Thyroid gland (tissue), 4 donors: Measurements from ENCODE around the gene INCENP.

Experiments used
- POLR2A ChIP-seq, 2 donors: fragments of 450-650 bp; IDR thresholded peaks; one replicate each; pipeline ENCODE4 v1.6.1; 2017; ENCODE audit warnings: antibody characterized with exemption in 2 of 2, mild to moderate bottlenecking in 2 of 2, moderate library complexity in 1 of 2
- TF ChIP-seq, protein P1 (sequence below), 6 experiments: fragments of 200-600 bp in 3 of 6; fragments of 450-650 bp in 3 of 6; sonication (generic) in 3 of 6; IDR thresholded peaks; one replicate each; pipeline ENCODE4 v1.5.1; 2016 to 2019; ENCODE audit warnings: antibody characterized with exemption in 6 of 6, mild to moderate bottlenecking in 2 of 6, inconsistent platforms in 1 of 6, moderate library complexity in 1 of 6

DNA sequence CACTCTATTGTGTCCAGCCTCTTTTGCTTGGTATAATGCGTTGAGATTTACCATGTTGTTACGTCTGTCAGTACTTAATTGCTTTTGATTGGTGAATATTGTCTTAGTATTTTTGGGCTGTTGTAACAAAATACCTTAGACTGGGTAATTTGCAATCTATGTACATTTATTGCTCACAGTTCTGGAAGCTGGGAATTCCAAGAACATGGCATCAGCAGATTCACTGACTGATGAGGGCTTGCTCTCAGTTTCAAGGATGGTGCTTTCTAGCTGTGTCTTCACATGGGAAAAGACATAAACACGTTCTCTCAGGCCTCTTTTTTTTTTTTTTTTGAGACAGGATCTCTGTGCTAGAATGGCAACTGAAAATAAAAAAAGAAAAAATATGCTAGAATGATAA lies 46.7 kb upstream of the INCENP start:
- TF ChIP-seq, protein P1, sequence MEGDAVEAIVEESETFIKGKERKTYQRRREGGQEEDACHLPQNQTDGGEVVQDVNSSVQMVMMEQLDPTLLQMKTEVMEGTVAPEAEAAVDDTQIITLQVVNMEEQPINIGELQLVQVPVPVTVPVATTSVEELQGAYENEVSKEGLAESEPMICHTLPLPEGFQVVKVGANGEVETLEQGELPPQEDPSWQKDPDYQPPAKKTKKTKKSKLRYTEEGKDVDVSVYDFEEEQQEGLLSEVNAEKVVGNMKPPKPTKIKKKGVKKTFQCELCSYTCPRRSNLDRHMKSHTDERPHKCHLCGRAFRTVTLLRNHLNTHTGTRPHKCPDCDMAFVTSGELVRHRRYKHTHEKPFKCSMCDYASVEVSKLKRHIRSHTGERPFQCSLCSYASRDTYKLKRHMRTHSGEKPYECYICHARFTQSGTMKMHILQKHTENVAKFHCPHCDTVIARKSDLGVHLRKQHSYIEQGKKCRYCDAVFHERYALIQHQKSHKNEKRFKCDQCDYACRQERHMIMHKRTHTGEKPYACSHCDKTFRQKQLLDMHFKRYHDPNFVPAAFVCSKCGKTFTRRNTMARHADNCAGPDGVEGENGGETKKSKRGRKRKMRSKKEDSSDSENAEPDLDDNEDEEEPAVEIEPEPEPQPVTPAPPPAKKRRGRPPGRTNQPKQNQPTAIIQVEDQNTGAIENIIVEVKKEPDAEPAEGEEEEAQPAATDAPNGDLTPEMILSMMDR (IDR thresholded peaks at IDR 0.05) = no peak
- no peak for TF ChIP-seq POLR2A (IDR thresholded peaks at IDR 0.05)
